Stimulated activated CD4-positive, alpha-beta T cell treated with anti-CD3 and anti-CD28 coated beads, Interleukin-2, amount 100 ng/mL, for 48 hours (primary cell): ENCODE results near the gene RAB27B.

ENCODE experiments used
- DNase-seq, 2 donors: peaks; one replicate each; pipeline ENCODE4 v3.0.0-alpha.2; 2020

The RAB27B gene

GRCh38 chr18:54872681-54873080 is 44.4 kb downstream of the RAB27B start:
- DNase-seq = no peak

- DNase-seq = no peak
Observed at GRCh38 chr18:54873884-54874255, 45.6 kb downstream of the RAB27B start.

GRCh38 chr18:54875063-54875462 is 46.8 kb downstream of the RAB27B start:
- DNase-seq = no peak

GRCh38 chr18:54877076-54877475 is 48.8 kb downstream of the RAB27B start:
- DNase-seq = no peak

GRCh38 chr18:54878159-54878622 is 49.9 kb downstream of the RAB27B start:
- DNase-seq = no peak

- no peak for DNase-seq
Observed at GRCh38 chr18:54878659-54879358, 50.5 kb downstream of the RAB27B start.

- DNase-seq = no peak
Observed at GRCh38 chr18:54879691-54880090, 51.4 kb downstream of the RAB27B start.

GRCh38 chr18:54880395-54881105 is 52.3 kb downstream of the RAB27B start:
- DNase-seq = no peak

- DNase-seq = no peak
Observed at GRCh38 chr18:54881229-54881768, 53.0 kb downstream of the RAB27B start.

- DNase-seq = no peak
Observed at GRCh38 chr18:54882318-54882717, 54.0 kb downstream of the RAB27B start.

GRCh38 chr18:54883816-54884604 is 55.7 kb downstream of the RAB27B start:
- no peak for DNase-seq

- no peak for DNase-seq
Observed at GRCh38 chr18:54888378-54888777, 60.1 kb downstream of the RAB27B start.

- no peak for DNase-seq
Observed at GRCh38 chr18:54888933-54889332, 60.7 kb downstream of the RAB27B start.

- no peak for DNase-seq
Observed at GRCh38 chr18:54899500-54899899, 71.2 kb downstream of the RAB27B start.

GRCh38 chr18:54900290-54900689 is 72.0 kb downstream of the RAB27B start:
- no peak for DNase-seq

GRCh38 chr18:54904581-54904980 is 76.3 kb downstream of the RAB27B start:
- DNase-seq = no peak

GRCh38 chr18:54905629-54906028 is 77.4 kb downstream of the RAB27B start:
- DNase-seq = no peak

GRCh38 chr18:54906331-54907185 is 78.3 kb downstream of the RAB27B start:
- DNase-seq = no peak

- no peak for DNase-seq
Observed at GRCh38 chr18:54909538-54909937, 81.3 kb downstream of the RAB27B start.

GRCh38 chr18:54910161-54910919 is 82.1 kb downstream of the RAB27B start:
- no peak for DNase-seq

- no peak for DNase-seq
Observed at GRCh38 chr18:54911551-54911950, 83.3 kb downstream of the RAB27B start.

- no peak for DNase-seq
Observed at GRCh38 chr18:54914816-54915215, 86.5 kb downstream of the RAB27B start.
